Peyer's patch (tissue), 4 donors: ENCODE data around the gene HOXD10. TPM values are rescaled to one million over a fixed set of nuclear protein-coding genes. Genes with fewer than 3 reads are reported as not detected.

ENCODE experiments used
- DNase-seq, 3 donors: peaks; one replicate each; pipeline ENCODE4 v3.0.0-alpha.2; 2017 to 2019
- H3K27ac ChIP-seq, 4 donors: fragments of 200-600 bp; sonication (generic); one replicate each; pipeline ENCODE4 v1.5.1; 2016 to 2019
- H3K27me3 ChIP-seq, 2 donors: fragments of 200-600 bp; sonication (generic); one replicate each; pipeline ENCODE4 v1.5.1; 2019
- H3K36me3 ChIP-seq, 3 donors: fragments of 200-600 bp; sonication (generic); one replicate each; pipeline ENCODE4 v1.5.1; 2016 to 2019
- H3K4me1 ChIP-seq, 4 donors: fragments of 200-600 bp; sonication (generic); one replicate each; pipeline ENCODE4 v1.5.1; 2016 to 2019
- H3K4me3 ChIP-seq, 4 donors: fragments of 200-600 bp; sonication (generic); 1 replicate in 3 of 4; 2 replicates in 1 of 4; pipeline ENCODE4 v1.5.1; 2016 to 2019; ENCODE audit warnings: mild to moderate bottlenecking in 1 of 4
- H3K9me3 ChIP-seq, 4 donors: fragments of 200-600 bp; sonication (generic); one replicate each; pipeline ENCODE4 v1.5.1; 2016 to 2019; ENCODE audit warnings: mild to moderate bottlenecking in 1 of 4
- POLR2A ChIP-seq, 2 donors: fragments of 450-650 bp; IDR thresholded peaks; one replicate each; pipeline ENCODE4 v1.5.1; 2017; ENCODE audit warnings: antibody characterized with exemption in 2 of 2, mild to moderate bottlenecking in 2 of 2, moderate library complexity in 2 of 2
- total RNA-seq, 4 donors: library from RNA; depleted of rRNA; stranded (reverse); fragments of >200 nt; gene quantifications; one replicate each; pipeline ENCODE4 v1.1.0, GENCODE V29; 2016
- TF ChIP-seq, protein P1 (sequence below), 6 experiments: fragments of 450-650 bp in 4 of 6; fragments of 200-600 bp in 2 of 6; sonication (generic) in 1 of 6; IDR thresholded peaks; one replicate each; pipeline ENCODE4 v1.5.1; 2017 to 2019; ENCODE audit warnings: antibody characterized with exemption in 6 of 6, mild to moderate bottlenecking in 3 of 6, moderate library complexity in 1 of 6

Gene HOXD10
- total RNA-seq, 4 donors from 2014 or later = not detected

- Histone ChIP-seq H3K4me1 (peaks cover 0 to 22% (median 0%) of the 10 kb centered on the region in 4 donors), H3K27me3 (peaks cover 0 to 35% of the 10 kb centered on the region in 2 donors), H3K4me3 (peak overlapping the region; percentile 38 to 63 (median 52)), H3K36me3 (no peaks in the 10 kb centered on the region), H3K27ac (peak overlapping the region; percentile 72 to 97 (median 86)), H3K9me3 (no peaks in the 10 kb centered on the region)
- TF ChIP-seq, protein P1, sequence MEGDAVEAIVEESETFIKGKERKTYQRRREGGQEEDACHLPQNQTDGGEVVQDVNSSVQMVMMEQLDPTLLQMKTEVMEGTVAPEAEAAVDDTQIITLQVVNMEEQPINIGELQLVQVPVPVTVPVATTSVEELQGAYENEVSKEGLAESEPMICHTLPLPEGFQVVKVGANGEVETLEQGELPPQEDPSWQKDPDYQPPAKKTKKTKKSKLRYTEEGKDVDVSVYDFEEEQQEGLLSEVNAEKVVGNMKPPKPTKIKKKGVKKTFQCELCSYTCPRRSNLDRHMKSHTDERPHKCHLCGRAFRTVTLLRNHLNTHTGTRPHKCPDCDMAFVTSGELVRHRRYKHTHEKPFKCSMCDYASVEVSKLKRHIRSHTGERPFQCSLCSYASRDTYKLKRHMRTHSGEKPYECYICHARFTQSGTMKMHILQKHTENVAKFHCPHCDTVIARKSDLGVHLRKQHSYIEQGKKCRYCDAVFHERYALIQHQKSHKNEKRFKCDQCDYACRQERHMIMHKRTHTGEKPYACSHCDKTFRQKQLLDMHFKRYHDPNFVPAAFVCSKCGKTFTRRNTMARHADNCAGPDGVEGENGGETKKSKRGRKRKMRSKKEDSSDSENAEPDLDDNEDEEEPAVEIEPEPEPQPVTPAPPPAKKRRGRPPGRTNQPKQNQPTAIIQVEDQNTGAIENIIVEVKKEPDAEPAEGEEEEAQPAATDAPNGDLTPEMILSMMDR (IDR thresholded peaks at IDR 0.05) = no peak
- no peak for TF ChIP-seq POLR2A (IDR thresholded peaks at IDR 0.05)
- peak in 1 of 3 donors; percentile 53 for DNase-seq
Measured at GRCh38 chr2:176128172-176128981, 11.8 kb downstream of the HOXD10 start.

- peak within 1 kb of the TSS; percentile 38 to 63 (median 52) for H3K4me3 ChIP-seq
Measured at GRCh38 chr2:176128982-176129796, 12.6 kb downstream of the HOXD10 start, which contains the start of gene HOXD8. TSS of gene HOXD8 (plus strand) at chr2:176129705. CDS start at chr2:176130367, 662 bp downstream.

GRCh38 chr2:176129813-176130146, 13.2 kb downstream of the HOXD10 start:
- no peaks in the 10 kb centered on the region for H3K9me3 ChIP-seq
- no peaks in the 10 kb centered on the region for H3K36me3 ChIP-seq
- DNase-seq = peak in 1 of 3 donors; percentile 64
- peaks cover 0 to 22% (median 0%) of the 10 kb centered on the region in 4 donors for H3K4me1 ChIP-seq
- H3K27ac ChIP-seq = peak overlapping the region; percentile 72 to 97 (median 86)
- no peak for TF ChIP-seq POLR2A (IDR thresholded peaks at IDR 0.05)
- TF ChIP-seq, protein P1 (IDR thresholded peaks at IDR 0.05) = no peak
- H3K27me3 ChIP-seq = peaks cover 0 to 23% of the 10 kb centered on the region in 2 donors
- peak overlapping the region; percentile 38 to 63 (median 52) for H3K4me3 ChIP-seq

More at GRCh38 chr2:176128982-176129796, 12.6 kb downstream of the HOXD10 start, which contains the start of gene HOXD8:
- TF ChIP-seq POLR2A (IDR thresholded peaks at IDR 0.05) = peak in 1 of 2 donors; percentile 27
- TF ChIP-seq, protein P1 (IDR thresholded peaks at IDR 0.05) = no peak
- peaks cover 0 to 22% (median 0%) of the 10 kb centered on the region in 4 donors for H3K4me1 ChIP-seq
- peak within 1 kb of the TSS; percentile 72 to 97 (median 86) for H3K27ac ChIP-seq
- H3K9me3 ChIP-seq = no peaks in the 10 kb centered on the region
- H3K36me3 ChIP-seq = no peaks in the 10 kb centered on the region
- DNase-seq = peak in 2 of 3 donors; percentile 70 to 75
- peaks cover 0 to 28% of the 10 kb centered on the region in 2 donors for H3K27me3 ChIP-seq

DNA sequence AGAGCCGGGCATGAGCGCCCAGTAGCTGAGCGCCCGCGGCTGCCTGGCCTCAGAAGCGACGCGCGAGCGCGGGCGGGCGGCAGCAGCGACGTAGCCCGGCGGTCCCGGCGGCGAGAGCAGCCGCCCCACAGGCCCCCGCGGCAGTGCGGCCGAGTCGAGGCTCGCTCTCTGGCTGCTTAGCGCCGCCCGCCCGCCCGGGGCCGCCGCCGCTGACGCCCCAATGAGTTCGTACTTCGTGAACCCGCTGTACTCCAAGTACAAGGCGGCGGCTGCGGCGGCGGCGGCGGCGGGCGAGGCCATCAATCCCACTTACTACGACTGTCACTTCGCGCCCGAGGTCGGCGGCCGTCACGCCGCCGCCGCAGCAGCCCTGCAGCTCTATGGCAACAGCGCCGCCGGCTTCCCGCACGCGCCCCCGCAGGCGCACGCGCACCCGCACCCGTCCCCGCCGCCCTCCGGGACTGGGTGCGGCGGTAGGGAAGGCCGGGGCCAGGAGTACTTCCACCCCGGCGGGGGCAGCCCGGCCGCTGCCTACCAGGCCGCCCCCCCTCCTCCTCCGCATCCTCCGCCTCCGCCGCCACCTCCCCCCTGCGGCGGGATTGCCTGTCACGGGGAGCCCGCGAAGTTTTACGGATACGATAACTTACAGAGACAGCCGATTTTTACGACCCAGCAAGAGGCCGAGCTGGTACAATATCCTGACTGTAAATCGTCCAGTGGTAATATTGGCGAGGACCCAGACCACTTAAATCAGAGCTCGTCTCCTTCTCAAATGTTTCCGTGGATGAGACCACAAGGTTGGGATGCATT, 13.8 kb downstream of the HOXD10 start:
- Histone ChIP-seq H3K4me1 (peaks cover 0 to 22% (median 0%) of the 10 kb centered on the region in 4 donors), H3K36me3 (no peaks in the 10 kb centered on the region), H3K27ac (peak overlapping the region; percentile 72 to 97 (median 86)), H3K9me3 (no peaks in the 10 kb centered on the region), H3K4me3 (peak overlapping the region; percentile 38 to 63 (median 52)), H3K27me3 (peaks cover 0 to 23% of the 10 kb centered on the region in 2 donors)
- TF ChIP-seq, protein P1 (IDR thresholded peaks at IDR 0.05) = no peak
- TF ChIP-seq POLR2A (IDR thresholded peaks at IDR 0.05) = no peak
- DNase-seq = peak in 2 of 3 donors; percentile 61 to 67
